HG03378 (cell line): ENCODE data around the gene KATNAL2.

Experiments used
- ATAC-seq: cut with Tn5 transposase; IDR thresholded peaks from one replicate; pipeline ENCODE4 v1.9.1; 2021; ENCODE audit warnings: mild to moderate bottlenecking, moderate library complexity; ENCODE audit not compliant: unreplicated experiment

KATNAL2 gene, protein sequence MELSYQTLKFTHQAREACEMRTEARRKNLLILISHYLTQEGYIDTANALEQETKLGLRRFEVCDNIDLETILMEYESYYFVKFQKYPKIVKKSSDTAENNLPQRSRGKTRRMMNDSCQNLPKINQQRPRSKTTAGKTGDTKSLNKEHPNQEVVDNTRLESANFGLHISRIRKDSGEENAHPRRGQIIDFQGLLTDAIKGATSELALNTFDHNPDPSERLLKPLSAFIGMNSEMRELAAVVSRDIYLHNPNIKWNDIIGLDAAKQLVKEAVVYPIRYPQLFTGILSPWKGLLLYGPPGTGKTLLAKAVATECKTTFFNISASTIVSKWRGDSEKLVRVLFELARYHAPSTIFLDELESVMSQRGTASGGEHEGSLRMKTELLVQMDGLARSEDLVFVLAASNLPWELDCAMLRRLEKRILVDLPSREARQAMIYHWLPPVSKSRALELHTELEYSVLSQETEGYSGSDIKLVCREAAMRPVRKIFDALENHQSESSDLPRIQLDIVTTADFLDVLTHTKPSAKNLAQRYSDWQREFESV

DNA sequence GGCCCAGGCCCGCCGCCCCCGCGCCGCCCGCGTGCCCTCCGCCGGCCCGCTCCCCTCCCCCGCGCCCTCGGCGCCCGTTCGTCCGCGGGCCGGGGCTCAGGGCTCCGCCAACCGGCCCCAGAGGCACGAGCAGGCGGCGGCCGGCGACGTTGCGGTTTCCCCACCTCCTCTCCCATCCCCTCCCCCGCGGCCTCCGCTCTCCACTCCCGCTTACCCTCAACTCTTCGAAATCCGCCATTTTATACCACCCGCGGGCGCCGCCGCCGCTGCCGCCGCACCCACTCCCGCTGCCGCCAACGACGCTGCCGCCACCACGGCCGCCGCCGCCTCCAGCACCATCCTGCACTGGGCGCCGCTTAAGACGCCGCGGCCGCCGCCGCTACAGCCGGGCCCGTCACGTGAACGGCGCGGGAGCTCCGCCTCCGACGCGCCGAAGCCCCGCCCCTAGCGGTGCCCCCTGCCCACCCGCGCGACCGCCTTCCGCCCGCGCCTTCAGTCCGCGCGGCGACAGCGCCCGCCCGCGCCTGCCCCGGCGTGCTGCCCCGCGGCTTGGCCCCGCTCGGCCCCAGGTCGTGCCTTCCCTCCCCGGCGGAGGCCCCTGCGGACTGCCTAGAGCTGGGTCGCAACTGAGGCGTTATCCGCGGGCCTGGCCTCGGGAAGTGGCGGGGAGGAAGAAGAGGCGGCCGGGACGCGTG is at the start of gene KATNAL2, which contains the start of gene PIAS2:
TSS of gene KATNAL2 (plus strand) at position 495 of the 695 bp plus-strand sequence. CDS start 29,271 bp downstream, outside the sequence.
TSS of gene PIAS2 (minus strand) at position 400 of the 695 bp plus-strand sequence. CDS start at position 238, 162 bp downstream.
- ATAC-seq: peak; percentile 46

DNA sequence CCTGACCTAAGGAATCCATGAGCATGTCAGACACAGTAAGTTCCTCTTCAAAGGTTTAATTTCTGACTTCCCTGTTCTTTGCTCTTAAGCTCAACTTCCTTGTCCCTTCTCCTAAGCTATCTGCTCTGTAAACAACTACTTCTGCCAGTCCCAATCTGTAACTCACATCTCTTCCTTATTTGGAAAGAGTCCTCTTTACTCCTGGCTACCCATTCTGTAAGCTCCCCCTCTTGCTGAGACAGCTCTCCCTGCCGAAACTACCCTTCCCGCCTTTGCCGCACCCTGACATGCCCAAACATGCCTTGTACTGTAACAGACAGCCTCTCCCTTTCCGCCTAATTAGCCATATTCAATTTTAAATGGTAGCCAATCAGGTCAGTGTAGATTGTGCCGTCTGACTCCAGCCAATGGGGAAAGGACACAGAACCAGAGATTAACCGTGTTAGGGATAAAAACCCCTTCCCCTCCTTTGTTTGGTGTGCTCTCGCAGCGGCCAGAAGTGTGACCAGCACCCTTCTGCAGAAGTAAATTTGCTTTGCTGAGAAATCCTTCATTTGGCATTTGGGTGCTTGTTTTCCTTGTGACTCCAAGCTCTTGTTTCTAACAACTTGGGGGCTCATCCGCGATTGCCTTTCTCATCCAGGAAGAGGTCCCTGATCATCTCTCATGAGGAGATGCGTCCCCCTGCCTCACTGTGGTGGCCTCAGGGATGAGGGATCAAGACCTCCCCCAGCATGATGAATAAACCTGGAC is 49.1 kb upstream of the KATNAL2 start:
- no peak for ATAC-seq

DNA sequence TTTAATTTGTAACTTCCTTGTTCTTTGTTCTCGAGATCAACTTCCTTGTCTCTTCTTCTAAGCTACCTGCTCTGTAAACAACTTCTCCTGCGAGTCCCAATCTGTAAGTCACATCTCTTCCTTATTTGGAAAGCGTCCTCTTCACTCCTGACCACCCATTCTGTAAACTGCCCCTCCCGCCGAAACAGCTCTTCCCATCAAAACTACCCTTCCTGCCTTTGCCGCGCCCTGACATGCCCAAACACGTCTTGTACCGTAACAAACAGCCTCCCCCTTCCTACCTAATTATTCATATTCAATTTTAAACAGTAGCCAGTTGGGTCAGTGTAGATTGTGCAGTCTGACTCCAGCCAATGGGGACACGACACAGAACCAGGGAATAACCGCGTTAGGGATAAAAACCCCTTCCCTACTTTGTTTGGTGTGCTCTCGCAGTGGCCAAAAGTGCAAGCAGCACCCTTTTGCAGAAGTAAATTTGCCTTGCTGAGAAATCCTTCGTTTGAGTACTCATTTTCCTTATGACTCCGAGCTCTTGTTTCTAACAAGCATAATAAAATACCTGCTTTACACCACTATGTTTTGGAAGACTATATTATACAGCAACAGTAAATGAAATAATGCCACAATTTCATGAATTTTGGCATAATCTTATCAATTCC is 39.9 kb upstream of the KATNAL2 start:
- no peak for ATAC-seq

DNA sequence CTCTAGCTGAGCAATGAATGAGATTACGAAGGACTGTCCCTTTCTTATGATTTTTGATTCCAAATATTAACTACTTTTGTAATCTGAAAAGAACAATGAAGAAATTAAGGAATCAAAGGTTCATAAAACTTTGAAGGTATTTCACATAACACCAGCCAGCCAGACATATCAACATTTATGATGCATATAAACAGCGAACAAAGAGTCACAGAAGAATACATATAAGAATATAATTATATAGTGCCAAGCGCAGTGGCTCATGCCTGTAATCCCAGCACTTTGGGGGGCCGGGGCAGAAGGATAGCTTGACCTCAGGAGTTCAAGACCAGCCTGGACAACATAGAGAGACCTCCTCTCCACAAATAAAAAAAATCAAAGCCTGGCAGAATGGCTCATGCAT is 34.2 kb upstream of the KATNAL2 start:
- no peak for ATAC-seq

DNA sequence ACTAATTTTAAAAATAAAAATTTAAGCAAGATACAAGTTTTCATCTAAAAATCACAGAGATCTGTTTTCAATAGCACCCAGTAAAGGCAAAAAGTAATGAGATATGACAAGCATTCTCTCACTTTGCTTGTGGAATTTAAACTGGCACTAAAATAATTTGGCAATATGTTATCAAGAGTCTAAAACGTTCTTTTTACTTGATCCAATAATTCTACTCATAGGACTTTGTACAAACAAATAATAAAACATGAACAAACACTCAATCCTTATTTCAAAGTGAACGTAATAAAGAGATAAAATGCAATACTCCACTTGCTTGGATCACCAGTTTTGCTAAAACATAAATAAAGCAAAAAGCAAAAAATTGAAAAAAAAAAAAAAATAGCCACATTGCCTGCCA is 30.5 kb upstream of the KATNAL2 start:
- ATAC-seq: no peak

DNA sequence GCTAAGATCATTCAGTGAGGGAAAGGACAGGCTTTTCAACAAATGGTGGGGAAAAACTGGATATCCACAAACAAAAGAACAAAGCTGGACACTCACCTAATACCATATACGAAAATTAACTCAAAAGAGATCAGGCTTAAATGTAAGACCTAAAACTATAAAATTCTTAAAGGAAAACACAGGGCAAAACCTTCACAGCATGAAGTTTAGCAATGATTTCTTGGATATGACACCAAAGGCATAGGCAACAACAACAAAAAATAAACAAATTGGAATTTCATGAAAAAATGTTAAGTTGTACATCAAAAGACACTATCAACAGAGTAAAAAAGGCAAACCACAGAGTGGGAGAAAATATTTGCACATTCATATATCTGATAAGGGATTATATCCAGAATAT is 28.4 kb upstream of the KATNAL2 start:
- ATAC-seq: no peak

DNA sequence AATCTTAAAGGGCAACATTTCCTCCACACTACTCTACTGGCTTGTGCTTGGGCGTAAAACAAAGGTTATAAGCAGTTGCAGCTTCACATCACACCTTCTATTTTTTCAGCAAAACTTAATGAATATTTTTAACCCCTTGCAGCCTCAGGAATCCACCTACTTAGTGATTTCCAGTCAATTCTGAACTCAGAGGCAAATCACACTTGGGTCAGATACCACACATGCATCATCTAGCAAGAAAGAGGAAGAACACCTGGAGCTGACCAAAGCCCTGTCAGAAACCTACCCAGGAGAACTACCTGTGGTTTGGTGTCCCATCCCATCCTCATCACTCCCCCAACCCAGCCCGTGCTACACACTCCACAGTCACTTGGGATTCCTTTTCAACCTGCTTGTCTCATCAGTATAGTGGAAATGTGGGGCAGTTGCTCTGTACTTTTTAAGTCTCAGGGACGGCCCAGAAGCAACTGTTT is 25.6 kb upstream of the KATNAL2 start:
- ATAC-seq: peak; percentile 89

DNA sequence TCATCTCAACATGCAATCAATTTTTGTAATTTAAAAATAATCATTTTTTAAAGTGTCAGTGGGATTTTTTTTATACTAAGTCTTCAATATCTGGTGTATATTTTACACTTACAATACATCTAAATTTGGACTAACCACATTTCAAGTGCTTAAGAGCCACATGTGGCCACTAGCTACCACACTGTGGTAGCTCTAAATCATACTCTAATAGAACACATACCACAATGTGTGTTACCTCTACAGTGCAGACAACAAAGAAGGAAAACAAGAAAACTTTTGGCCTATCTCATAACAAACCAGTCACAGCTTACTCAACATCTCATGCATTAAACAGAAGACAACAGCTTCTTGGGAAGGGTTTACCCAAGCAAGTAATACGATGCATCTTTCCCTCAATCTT is 24.6 kb upstream of the KATNAL2 start:
- ATAC-seq: peak; percentile 51

DNA sequence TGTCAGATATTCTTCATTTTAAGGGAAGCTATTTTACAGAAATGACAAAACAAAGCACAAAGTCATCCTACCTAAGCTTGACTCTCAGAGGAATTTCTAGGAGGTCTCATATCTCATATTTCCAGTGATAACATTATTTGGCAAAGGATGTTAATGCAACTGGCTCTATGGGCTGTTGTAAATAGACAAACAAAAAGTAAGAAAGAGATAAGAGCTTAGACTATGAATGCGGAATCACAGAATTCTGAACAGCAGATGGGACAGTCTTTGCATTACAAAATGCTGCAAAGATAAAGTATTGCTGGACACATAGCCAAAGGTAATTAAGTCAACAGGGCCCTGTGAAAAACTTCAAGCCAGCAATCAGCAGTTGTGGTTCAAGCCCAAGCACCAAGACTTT is 24.0 kb upstream of the KATNAL2 start:
- no peak for ATAC-seq

DNA sequence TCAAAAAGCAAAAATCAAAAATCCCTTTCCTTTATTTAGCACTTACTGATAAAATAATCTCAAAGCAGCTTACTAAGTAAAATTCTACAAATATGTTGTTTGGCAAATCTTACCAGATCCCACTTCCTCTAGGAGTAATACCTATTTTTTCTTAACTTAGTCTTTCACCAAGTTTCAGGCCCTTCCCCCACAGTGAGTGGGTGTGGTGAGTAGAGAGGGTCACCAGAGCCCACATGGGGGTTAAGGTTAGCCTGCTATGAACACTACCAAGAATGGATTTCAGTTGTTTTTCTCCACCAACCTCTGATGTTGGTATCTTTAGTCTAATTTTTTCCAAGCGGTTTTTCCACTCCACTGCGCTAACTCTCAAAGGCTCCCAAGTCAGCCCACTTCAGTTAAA is 23.3 kb upstream of the KATNAL2 start:
- ATAC-seq: no peak

DNA sequence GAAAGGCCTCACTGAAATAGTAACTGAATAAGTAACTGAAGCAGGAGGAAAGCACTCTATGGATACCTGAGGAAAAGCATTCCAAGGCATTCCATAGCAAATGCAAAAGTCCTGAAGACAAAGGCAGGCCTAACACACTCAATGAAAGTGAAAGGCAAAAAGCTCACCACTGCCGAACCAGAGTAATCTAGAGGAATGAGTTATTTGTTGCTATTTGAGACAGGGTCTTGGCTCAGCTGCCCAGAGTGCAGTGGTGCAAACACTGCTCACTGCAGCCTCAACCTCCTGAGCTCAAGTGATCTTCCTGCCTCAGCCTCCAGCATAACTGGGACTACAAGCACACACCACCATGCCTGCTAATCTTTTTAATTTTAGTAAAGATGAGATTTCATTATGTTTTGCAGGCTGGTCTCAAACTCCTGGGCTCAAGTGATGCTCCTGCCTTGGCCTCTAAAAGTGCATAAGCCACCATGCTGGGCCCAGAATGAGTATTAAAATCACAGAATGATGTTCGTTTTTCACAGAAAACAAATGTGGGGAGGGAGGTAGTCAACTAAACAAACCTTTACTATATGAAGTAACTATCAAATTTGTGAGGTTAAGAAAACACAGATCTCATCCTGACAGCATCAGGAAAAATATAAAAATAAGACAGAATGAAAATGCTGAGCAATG is 18.0 kb upstream of the KATNAL2 start:
- ATAC-seq: peak; percentile 83

DNA sequence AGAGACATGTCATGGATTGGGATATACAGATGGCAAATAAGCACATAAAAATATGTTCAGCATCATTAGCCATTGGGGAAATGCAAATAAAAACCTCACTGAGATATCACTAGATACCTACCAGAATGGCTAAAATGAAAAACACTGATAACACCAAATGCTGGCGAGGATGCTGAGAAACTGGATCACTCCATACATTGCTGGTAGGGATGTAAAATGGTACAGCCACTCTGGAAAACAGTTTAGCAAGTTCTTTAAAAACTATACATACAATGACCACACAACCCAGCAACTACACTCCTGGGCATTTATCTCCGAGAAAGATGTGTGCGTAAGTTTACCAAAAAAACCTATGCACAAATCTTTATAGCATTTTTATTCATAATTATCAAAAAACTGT is 14.0 kb upstream of the KATNAL2 start:
- no peak for ATAC-seq

DNA sequence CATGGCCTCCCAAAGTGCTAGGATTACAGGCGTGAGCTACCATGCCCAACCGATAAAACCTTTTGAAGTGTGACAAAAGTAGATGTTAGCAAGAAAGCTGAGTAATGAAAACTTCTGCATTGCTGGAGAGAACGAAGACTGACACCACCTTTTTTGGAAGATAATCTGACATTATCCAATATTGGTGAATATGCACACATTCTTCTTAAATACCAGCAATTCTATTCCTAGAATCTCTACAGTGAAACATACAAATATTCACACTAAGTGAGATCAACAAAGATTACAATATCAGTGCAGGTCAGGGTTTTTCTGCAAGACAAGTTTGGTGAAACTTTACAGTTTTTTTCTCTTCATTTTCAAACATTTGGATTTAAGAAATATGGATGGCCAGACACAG is 7.9 kb upstream of the KATNAL2 start:
- ATAC-seq: no peak

DNA sequence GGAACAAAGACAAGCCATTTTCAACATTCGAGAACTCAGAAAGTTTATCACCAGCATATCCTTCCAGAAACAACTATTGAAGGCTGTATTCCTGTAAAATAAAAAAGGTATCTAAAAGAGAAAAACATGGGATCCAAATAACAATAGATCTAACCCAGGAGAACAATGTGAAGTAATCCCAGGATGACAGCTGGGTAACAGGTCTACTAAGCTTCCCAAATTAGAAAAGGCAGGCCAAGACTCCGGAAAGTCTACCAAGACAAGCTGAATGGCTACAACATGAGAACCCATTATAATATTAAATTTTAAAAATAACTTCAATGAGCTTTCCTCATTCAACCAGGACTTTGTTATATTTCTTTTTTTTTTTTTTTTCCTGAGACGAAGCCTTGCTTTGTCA is 6.5 kb upstream of the KATNAL2 start:
- no peak for ATAC-seq

DNA sequence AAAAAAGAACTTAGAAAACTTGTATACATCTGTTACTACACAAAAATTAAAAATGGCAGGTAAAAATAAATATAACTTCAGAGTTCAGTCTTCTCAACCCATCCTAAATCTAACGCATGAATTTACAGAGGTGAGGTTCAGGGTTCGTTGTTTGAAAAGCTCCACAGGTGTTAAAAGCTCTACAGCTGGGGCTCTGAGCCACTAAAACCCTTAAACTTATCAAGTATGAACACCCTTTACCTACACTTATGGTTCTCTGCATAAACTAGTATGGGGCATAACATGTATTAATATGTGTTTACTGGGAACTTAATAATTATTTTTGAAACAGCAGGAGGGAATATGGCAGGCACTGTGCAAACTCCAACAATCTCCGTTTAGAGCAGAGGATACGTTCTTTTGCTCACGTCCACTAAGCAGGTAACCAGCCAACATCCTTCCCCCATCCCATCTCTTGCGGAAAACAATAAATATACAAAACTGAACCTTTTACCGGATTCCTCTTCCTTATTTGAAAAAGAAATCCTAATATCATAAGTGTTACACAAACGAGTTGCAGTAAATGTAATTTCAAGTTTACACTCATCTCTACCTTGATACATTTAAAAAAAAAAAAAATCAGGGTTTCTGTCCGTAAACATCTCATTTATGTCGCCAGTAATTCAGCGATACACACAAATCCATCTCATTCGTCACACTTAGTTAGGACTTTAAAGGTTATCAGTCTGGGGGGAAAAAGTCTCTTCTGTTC is 1.4 kb upstream of the KATNAL2 start:
- no peak for ATAC-seq

DNA sequence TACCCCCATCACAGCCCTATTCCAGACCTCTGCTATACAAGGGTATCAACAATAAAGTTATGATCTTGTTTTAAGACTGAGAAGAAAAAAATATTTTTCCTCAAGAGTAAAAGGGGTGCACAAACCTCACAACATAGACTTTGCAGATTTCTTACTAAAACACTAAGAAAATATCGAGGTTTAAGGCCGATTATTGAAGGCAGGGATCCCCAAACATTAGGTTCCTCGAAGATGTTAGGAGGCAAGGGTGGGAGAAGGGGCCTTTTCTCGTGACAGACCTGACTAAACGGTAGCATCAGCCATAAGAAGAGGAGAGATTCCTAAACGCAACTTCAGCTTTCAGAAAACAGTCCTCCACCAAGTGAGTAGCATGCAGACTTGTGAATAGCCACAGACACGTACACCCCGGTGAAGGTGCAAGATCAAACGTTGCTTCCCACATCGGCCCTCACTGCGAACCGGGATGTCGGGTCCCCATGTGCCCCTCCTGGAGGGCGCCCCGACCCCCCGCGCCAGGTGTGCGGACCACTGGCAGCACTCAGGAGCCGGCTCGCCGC is 773 bp upstream of the KATNAL2 start:
- peak; percentile 36 for ATAC-seq

DNA sequence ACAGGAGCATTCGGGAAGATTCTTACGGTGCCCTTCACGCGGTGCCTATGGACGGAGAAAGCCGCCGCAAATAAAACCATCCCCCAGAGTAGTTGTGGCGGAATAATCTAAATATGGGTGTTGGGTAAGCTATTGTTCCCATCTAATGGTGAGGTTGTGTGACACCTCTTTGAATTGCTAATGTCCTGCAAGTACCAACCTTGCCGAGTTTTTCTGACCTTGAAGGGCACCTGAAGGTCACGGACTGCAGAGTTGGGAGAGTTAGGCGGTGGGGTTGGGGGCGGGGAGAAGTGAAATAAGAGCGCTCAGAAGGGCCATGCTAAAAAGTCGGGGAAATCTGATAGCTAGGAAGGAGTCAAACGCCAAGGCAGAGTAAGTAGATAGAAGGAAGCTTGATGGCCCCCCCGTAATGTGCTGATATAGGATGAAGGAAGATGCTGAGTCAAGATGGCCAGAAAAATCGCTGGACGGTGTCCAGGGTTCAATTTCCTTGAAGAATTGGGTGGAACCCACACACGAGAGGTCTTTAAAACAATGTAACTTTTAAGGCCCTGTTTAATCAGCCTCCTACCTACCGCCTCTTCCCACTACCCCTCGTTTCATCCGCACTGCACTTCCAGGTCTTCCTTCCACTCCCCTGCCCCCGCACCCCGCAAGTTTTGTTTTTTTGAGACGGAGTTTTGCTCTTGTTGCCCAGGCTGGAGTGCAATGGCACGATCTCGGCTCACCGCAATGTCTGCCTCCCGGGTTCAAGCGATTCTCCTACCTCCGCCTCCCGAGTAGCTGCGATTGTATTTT is 600 bp downstream of the KATNAL2 start:
- ATAC-seq: peak; percentile 10

DNA sequence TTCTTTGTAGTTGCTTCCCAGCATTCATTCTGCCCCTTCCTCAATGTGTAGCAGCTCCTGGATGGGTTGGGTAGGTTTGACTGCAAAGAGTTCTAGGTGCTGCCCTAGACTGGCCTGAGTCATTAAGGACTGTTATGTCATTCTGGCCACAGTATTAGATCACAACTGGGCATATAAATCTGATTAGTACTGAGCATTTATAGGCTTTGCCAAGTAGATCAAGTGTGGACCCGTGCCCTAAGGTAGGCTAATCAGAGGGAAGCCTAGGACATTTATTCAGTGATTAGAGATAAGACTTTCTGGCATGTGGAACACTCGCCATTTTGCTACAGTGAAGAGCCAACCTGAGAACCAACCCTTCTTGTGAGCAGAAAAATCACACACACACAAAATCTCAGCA is 2.7 kb downstream of the KATNAL2 start:
- ATAC-seq: no peak
